Measurements from ENCODE around the gene MEX3C. TPM values are rescaled to one million over a fixed set of nuclear protein-coding genes. Genes with fewer than 3 reads are reported as not detected.

Gene MEX3C
- total RNA-seq, 4 donors from 2014 or later = 21.1 to 46.5 (median 29.3) TPM

DNA sequence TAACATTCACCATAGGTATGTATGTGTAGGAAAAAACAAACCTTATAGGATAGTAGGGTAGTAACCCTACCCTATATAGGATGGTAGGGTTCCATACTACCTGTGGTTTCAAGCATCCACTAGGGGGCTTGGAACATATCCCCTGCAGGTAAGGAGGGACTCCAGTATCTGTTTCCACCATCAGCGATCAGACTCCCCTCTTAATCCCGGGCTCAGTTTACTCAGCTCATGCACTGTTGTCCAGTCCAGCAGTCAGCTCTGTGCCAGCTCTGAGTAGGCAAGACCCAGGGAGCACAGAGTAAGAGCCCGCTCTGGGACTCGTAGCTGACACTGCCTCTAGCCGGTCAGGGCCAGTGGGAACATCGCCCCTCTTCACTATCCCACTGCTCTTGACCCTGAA lies 61.7 kb downstream of the MEX3C start:
- no peak for ATAC-seq (ENCODE audit: low FRiP score)
- DNase-seq (ENCODE audit: low spot score) = no peak
- TF ChIP-seq, protein P1, sequence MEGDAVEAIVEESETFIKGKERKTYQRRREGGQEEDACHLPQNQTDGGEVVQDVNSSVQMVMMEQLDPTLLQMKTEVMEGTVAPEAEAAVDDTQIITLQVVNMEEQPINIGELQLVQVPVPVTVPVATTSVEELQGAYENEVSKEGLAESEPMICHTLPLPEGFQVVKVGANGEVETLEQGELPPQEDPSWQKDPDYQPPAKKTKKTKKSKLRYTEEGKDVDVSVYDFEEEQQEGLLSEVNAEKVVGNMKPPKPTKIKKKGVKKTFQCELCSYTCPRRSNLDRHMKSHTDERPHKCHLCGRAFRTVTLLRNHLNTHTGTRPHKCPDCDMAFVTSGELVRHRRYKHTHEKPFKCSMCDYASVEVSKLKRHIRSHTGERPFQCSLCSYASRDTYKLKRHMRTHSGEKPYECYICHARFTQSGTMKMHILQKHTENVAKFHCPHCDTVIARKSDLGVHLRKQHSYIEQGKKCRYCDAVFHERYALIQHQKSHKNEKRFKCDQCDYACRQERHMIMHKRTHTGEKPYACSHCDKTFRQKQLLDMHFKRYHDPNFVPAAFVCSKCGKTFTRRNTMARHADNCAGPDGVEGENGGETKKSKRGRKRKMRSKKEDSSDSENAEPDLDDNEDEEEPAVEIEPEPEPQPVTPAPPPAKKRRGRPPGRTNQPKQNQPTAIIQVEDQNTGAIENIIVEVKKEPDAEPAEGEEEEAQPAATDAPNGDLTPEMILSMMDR (IDR thresholded peaks at IDR 0.05) = no peak

DNA sequence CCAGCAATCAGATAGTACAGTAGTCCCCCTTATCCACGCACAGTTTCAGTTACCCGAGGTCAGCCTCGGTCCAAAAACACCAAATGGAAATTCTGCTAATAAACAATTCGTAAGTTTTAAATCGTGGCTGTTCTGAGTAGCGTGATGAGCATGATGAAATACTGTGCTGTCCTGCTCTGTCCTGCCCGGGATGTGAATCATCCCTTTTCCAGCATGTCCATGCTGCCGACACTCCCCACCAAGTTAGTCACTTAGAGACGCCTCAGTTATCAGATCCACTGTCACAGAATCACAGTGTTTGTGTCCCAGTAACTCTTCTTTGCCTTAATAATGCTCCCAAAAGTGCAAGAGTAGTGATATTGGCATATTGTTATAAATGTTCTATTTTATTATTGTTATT lies 62.1 kb downstream of the MEX3C start:
- DNase-seq (ENCODE audit: low spot score) (no peak), ATAC-seq (ENCODE audit: low FRiP score) (no peak)
- TF ChIP-seq, protein P1 (IDR thresholded peaks at IDR 0.05) = no peak

DNA sequence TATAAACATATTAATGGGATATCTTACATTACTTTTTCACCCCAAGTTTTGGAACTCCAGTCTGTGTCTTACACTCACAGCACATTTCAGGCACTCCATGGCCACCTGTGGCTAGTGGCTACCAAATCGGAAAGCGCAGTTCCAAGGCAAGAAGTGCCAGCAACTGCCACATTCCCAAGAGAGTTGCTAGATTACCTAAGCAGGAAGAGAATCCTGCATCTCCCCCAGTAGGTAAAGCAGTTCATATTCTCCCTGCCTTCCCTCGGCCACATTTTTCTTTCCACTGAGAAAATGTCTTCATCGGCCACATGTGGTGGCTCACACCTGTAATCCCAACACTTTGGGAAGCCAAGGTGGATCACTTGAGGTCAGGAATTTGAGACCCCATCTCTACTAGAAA lies 62.8 kb downstream of the MEX3C start:
- no peak for DNase-seq (ENCODE audit: low spot score)
- TF ChIP-seq, protein P1 (IDR thresholded peaks at IDR 0.05) = no peak

GRCh38 chr18:51133580-51134160 lies 63.8 kb downstream of the MEX3C start:
- ATAC-seq (ENCODE audit: low FRiP score) (no peak), DNase-seq (ENCODE audit: low spot score) (no peak)
- TF ChIP-seq, protein P1 (IDR thresholded peaks at IDR 0.05) = no peak

More for the DNA sequence above, 62.8 kb downstream of the MEX3C start:
- ATAC-seq (ENCODE audit: low FRiP score) = no peak

DNA sequence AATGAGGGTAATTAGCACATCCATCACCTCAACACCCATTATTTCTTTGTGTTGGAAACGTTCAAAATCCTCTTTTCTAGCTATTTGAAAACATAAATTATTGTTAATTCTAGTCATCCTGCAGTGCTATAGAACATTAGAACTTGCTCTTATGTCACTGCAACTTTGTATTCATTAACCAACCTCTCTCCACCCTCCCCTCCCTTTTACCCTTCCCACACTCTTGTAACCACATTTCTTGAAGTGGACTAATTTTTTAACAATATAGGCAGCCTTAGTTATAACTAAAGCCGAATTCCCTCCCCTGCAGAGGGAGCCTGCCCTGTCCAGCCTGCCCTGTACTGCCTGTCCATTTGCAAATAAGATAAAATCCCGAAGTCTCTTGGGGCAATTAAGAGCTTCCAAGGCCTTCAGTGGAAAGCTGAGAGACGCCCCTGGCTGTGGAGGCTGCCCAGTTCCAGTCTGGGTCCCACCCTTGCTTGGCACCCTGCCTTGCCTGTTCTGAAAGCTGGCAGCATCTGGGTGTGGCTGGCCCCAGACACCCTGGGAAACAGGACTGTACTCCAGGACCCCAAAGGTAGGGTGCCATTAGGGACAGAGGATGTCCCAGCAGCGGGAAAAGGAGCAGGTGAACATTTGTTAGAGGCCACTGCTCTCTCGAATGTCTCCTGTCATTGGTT lies 65.1 kb downstream of the MEX3C start:
- no peak for DNase-seq (ENCODE audit: low spot score)
- ATAC-seq (ENCODE audit: low FRiP score) = no peak
- TF ChIP-seq, protein P1 (IDR thresholded peaks at IDR 0.05) = no peak

- DNase-seq (ENCODE audit: low spot score) (no peak), ATAC-seq (ENCODE audit: low FRiP score) (no peak)
- TF ChIP-seq, protein P1 (IDR thresholded peaks at IDR 0.05) = no peak
These were observed 68.9 kb downstream of the MEX3C start for GRCh38 chr18:51128533-51128932.

DNA sequence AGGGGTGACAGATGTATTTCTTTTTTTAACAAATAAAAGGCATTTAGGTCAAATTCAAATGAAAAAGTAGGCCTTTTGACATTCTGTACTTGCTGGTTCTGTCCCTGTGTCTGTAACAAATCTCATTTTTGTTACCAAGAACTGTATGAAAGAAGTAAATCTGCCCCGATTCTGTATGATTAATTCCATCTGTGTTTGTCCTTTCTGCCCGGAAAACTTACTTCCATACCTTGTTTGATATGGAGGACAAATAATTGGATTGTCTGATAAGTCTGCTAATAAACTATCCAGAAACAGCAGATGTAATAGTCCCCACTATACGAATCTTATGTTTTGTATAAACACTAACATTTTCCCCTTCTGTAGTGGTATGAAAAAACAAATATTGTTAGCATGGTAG lies 69.8 kb downstream of the MEX3C start:
- DNase-seq (ENCODE audit: low spot score) = no peak
- TF ChIP-seq, protein P1 (IDR thresholded peaks at IDR 0.05) = no peak
- no peak for ATAC-seq (ENCODE audit: low FRiP score)

Measured in omental fat pad (tissue), 4 donors.